Breast epithelium (tissue), 3 donors: ENCODE results near the gene BACH2.

Experiments used
- POLR2A ChIP-seq: fragments of 450-650 bp; IDR thresholded peaks from one replicate; pipeline ENCODE4 v1.6.1; 2016; ENCODE audit warnings: antibody characterized with exemption, mild to moderate bottlenecking, moderate library complexity
- POLR2AphosphoS5 ChIP-seq, 3 donors: sonication (generic); formaldehyde crosslinking; IDR thresholded peaks; one replicate each; pipeline ENCODE4 v1.6.1; 2017; ENCODE audit warnings: antibody characterized with exemption in 3 of 3
- TF ChIP-seq, protein P1 (sequence below), 3 donors: fragments of 450-650 bp; IDR thresholded peaks; one replicate each; pipeline ENCODE4 v1.5.1; 2016 to 2017; ENCODE audit warnings: antibody characterized with exemption in 3 of 3, mild to moderate bottlenecking in 3 of 3, moderate library complexity in 3 of 3

GRCh38 chr6:90217506-90218127, 79.0 kb downstream of the BACH2 start:
- TF ChIP-seq, protein P1, sequence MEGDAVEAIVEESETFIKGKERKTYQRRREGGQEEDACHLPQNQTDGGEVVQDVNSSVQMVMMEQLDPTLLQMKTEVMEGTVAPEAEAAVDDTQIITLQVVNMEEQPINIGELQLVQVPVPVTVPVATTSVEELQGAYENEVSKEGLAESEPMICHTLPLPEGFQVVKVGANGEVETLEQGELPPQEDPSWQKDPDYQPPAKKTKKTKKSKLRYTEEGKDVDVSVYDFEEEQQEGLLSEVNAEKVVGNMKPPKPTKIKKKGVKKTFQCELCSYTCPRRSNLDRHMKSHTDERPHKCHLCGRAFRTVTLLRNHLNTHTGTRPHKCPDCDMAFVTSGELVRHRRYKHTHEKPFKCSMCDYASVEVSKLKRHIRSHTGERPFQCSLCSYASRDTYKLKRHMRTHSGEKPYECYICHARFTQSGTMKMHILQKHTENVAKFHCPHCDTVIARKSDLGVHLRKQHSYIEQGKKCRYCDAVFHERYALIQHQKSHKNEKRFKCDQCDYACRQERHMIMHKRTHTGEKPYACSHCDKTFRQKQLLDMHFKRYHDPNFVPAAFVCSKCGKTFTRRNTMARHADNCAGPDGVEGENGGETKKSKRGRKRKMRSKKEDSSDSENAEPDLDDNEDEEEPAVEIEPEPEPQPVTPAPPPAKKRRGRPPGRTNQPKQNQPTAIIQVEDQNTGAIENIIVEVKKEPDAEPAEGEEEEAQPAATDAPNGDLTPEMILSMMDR (IDR thresholded peaks at IDR 0.05): no peak
- TF ChIP-seq POLR2A (no peak), POLR2AphosphoS5 (IDR thresholded peaks at IDR 0.05) (no peak)
